Muscle layer of duodenum (tissue), 2 donors: ENCODE data around the gene RFX7.
"Not testable (repeated sequence)": the region's sequence is repeated elsewhere in the genome, so short reads cannot be mapped to it uniquely, and the experiment has no call there.

Source experiments
- H3K27ac ChIP-seq: one replicate; pipeline ENCODE4 v1.7.0; 2013; ENCODE audit warnings: mild to moderate bottlenecking, low read length
- H3K27me3 ChIP-seq: one replicate; pipeline ENCODE4 v1.7.0; 2013; ENCODE audit warnings: low read depth, mild to moderate bottlenecking, control low read depth, low read length
- H3K36me3 ChIP-seq, 2 donors: one replicate each; pipeline ENCODE4 v1.7.0; 2013; ENCODE audit warnings: low read length in 2 of 2, control low read depth in 1 of 2, mild to moderate bottlenecking in 1 of 2; ENCODE audit not compliant: insufficient read depth in 2 of 2, control insufficient read depth in 1 of 2
- H3K4me1 ChIP-seq, 2 donors: one replicate each; pipeline ENCODE4 v1.7.0; 2013; ENCODE audit warnings: low read length in 2 of 2, mild to moderate bottlenecking in 2 of 2, control low read depth in 1 of 2, moderate library complexity in 1 of 2; ENCODE audit not compliant: insufficient read depth in 2 of 2, control insufficient read depth in 1 of 2
- H3K4me3 ChIP-seq, 2 donors: one replicate each; pipeline ENCODE4 v1.7.0; 2013; ENCODE audit warnings: low read length in 2 of 2, low read depth in 1 of 2, mild to moderate bottlenecking in 1 of 2
- H3K9me3 ChIP-seq, 2 donors: one replicate each; pipeline ENCODE4 v1.7.0; 2013; ENCODE audit warnings: low read length in 2 of 2, control low read depth in 1 of 2, mild to moderate bottlenecking in 1 of 2; ENCODE audit not compliant: control insufficient read depth in 1 of 2
- donor health status: healthy.

The RFX7 gene

GRCh38 chr15:56217341-56217740, 26.3 kb downstream of the RFX7 start:
- H3K27ac ChIP-seq, result no peak overlapping the region
- H3K27me3 ChIP-seq, result no peaks in the 10 kb centered on the region
- no peak overlapping the region for H3K4me3 ChIP-seq

DNA sequence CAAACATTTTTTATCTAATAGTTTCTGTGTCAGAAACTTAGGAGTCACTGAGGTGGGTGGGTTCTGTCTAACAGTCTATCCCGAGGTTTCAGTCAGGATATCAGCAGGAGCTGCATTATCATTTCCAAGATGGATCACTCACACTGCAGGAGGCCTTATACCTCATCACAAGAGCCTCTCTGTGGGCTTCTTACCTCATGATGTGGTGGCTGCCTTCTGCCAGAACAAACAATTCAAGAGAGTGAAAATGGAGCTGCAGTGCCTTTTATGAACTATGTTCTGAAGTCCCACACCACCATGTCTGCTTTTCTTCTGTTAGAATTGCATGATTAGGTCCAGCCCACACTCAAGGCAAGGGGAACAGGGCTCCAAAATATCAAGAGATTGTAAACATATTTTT, 27.9 kb downstream of the RFX7 start:
- Histone ChIP-seq H3K27me3 (no peaks in the 10 kb centered on the region), H3K4me1 (no peaks in the 10 kb centered on the region), H3K9me3 (peaks cover 0 to 12% of the 10 kb centered on the region in 2 donors), H3K27ac (no peak overlapping the region), H3K4me3 (no peak overlapping the region), H3K36me3 (peaks cover 0 to 10% of the 10 kb centered on the region in 2 donors)

More at GRCh38 chr15:56217341-56217740, 26.3 kb downstream of the RFX7 start:
- Histone ChIP-seq H3K36me3 (peaks cover 0 to under 1% of the 10 kb centered on the region in 2 donors), H3K9me3 (peaks cover 0 to 4% of the 10 kb centered on the region in 2 donors), H3K4me1 (no peaks in the 10 kb centered on the region)

DNA sequence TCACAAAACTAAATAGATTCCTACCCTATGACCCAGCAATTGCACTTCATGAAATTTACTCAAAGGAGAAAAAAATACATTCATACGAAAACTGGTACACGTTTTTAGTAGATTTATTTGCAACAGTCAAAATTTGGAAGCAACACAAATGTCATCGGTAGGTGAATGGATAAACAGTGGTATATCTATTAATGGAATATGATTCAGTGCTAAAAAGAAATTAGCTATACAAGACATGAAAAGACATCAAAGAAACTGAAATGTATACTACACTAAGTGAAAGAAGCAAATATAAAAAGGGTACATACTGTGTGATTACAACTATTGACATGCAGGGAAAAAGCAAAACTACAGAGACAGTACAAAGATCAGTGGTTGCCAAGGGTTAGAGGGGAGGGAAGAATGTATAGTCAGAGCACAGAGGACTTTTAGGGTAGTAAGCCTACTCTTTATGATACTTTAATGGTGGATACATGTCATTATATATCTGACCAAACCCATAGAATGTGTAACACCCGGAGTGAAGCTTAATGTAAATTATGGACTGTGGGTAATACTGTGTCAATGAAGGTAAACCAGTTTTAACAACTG, 31.6 kb downstream of the RFX7 start:
- Histone ChIP-seq H3K36me3 (peaks cover 0 to 10% of the 10 kb centered on the region in 2 donors), H3K27ac (no peak overlapping the region), H3K4me3 (no peak overlapping the region), H3K4me1 (peaks cover 0 to 11% of the 10 kb centered on the region in 2 donors), H3K9me3 (peaks cover 0 to 8% of the 10 kb centered on the region in 2 donors), H3K27me3 (no peaks in the 10 kb centered on the region)

GRCh38 chr15:56211064-56211463, 32.6 kb downstream of the RFX7 start:
- Histone ChIP-seq H3K4me3 (no peak overlapping the region), H3K27me3 (no peaks in the 10 kb centered on the region), H3K36me3 (peaks cover 0 to 10% of the 10 kb centered on the region in 2 donors), H3K9me3 (peaks cover 0 to 8% of the 10 kb centered on the region in 2 donors), H3K27ac (no peak overlapping the region), H3K4me1 (peaks cover 0 to 11% of the 10 kb centered on the region in 2 donors)

DNA sequence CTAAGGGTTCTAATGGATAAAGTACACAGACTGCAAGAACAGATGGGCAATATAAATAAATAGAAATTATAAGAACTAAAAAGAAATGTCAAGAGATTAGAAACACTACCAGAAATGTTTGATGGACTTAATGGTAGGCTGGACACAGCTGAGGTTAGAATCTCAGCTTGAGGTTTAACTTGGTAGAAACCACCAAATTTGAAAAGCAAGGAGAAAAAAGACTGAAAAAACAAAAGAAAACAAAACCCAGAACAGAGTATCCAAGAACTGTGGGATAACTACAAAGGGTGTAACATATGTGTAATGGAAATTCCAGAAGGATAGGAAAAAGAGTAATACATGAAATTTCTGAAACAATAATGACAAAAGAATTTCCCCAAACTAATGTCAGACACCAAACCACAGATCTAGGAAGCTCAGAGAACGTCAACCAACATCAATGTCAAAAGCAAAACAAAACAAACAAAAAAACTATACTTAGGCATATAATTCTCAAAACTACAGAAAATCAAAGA, 35.0 kb downstream of the RFX7 start:
- peaks cover 9 to 17% of the 10 kb centered on the region in 2 donors for H3K4me1 ChIP-seq
- peaks cover 0 to 8% of the 10 kb centered on the region in 2 donors for H3K9me3 ChIP-seq
- no peaks in the 10 kb centered on the region for H3K27me3 ChIP-seq
- no peak overlapping the region for H3K27ac ChIP-seq
- peaks cover 0 to 10% of the 10 kb centered on the region in 2 donors for H3K36me3 ChIP-seq
- no peak overlapping the region for H3K4me3 ChIP-seq

- H3K4me1 ChIP-seq, result peaks cover 9 to 17% of the 10 kb centered on the region in 2 donors
- peaks cover 0 to 8% of the 10 kb centered on the region in 2 donors for H3K9me3 ChIP-seq
- no peaks in the 10 kb centered on the region for H3K27me3 ChIP-seq
- no peak overlapping the region for H3K27ac ChIP-seq
- no peak overlapping the region for H3K4me3 ChIP-seq
- peaks cover 0 to 10% of the 10 kb centered on the region in 2 donors for H3K36me3 ChIP-seq
Measured at GRCh38 chr15:56208185-56208584, 35.5 kb downstream of the RFX7 start.

- Histone ChIP-seq H3K36me3 (peaks cover 0 to 10% of the 10 kb centered on the region in 2 donors), H3K27ac (no peak overlapping the region), H3K9me3 (peaks cover 0 to 8% of the 10 kb centered on the region in 2 donors), H3K27me3 (no peaks in the 10 kb centered on the region), H3K4me1 (peaks cover 9 to 17% of the 10 kb centered on the region in 2 donors), H3K4me3 (no peak overlapping the region)
Measured at GRCh38 chr15:56207711-56208110, 36.0 kb downstream of the RFX7 start.

DNA sequence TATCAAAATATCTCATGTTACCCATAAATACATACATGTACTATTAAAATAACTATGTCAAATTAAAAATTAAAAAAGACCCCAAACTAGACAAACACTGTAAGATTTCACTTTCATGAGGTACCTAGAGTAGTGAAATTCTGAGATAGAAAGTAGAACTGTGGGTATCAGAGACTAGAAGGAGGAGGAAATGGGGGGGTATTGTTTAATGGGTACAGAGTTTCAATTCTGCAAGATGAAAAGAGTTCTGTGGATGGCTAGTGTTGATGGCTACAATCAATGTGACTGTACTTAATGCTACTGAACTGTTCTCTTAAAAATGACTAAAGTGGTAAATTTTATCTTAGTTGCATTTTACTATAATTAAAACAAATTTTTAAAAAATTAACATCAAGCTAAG, 36.6 kb downstream of the RFX7 start:
- Histone ChIP-seq H3K27me3 (no peaks in the 10 kb centered on the region), H3K9me3 (peaks cover 0 to 8% of the 10 kb centered on the region in 2 donors), H3K27ac (no peak overlapping the region), H3K36me3 (peaks cover 0 to 7% of the 10 kb centered on the region in 2 donors), H3K4me1 (peaks cover 9 to 17% of the 10 kb centered on the region in 2 donors), H3K4me3 (no peak overlapping the region)

GRCh38 chr15:56205061-56205876, 38.4 kb downstream of the RFX7 start:
- Histone ChIP-seq H3K36me3 (no peaks in the 10 kb centered on the region), H3K27me3 (no peaks in the 10 kb centered on the region), H3K4me3 (no peak overlapping the region), H3K4me1 (peaks cover 9 to 17% of the 10 kb centered on the region in 2 donors), H3K27ac (no peak overlapping the region), H3K9me3 (no peaks in the 10 kb centered on the region)

DNA sequence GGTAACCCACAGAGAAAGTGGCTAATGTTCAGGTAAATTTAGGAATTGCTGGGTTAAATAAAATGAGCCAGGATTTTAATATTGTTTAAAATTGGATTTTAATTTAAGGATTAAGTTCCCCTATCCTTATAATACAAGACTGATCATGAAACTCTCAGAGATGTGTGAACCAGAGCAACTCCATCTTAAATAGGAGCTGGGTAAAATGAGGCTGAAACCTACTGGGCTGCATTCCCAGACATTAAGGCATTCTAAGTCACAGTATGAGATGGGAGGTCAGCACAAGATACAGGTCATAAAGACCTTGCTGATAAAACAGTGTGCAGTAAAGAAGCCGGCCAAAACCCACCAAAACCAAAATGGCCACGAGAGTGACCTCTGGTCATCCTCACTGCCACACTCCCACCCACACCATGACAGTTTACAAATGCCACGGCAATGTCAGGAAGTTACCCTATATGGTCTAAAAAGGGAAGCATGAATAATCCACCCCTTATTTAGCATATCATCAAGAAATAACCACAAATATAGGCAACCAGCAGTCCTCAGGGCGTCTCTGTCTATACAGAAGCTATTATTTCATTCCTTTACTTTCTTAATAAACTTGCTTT, 40.3 kb downstream of the RFX7 start:
- H3K27me3 ChIP-seq, H3K27ac ChIP-seq, H3K4me3 ChIP-seq, H3K9me3 ChIP-seq, H3K36me3 ChIP-seq: not testable (repeated sequence)
- H3K4me1 ChIP-seq, result peaks cover 9 to 16% of the 10 kb centered on the region in 2 donors

DNA sequence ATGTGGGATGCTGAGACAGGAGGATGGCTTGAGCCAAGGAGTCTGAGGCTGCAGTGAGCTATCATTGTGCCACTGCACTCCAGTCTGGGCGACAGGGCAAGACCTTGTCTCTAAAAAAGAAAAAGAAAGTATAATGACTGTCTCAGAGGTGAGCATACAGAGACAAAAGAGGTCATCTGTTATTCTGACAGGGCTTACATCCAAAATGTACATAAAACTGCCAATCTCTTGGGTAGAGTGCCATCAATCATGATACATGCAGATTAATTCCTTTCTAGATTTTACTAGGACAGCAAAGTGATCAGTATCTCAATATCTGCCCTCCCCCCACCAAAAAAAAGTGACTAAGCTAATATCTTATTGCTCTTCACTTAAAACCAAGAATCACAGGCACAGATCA, 41.0 kb downstream of the RFX7 start:
- Histone ChIP-seq H3K4me3 (no peak overlapping the region), H3K27ac (no peak overlapping the region), H3K4me1 (peaks cover 9% of the 10 kb centered on the region in 2 donors), H3K9me3 (no peaks in the 10 kb centered on the region), H3K36me3 (no peaks in the 10 kb centered on the region), H3K27me3 (no peaks in the 10 kb centered on the region)
